AG20443 (cell line): Measurements from ENCODE around the gene SHC2.
"Not testable (repeated sequence)": the region's sequence is repeated elsewhere in the genome, so short reads cannot be mapped to it uniquely, and the experiment has no call there.

Experiments used
- DNase-seq: peaks from one replicate; pipeline ENCODE4 v3.0.0; 2012; ENCODE audit warnings: low spot score, mixed read lengths

Gene SHC2

DNA sequence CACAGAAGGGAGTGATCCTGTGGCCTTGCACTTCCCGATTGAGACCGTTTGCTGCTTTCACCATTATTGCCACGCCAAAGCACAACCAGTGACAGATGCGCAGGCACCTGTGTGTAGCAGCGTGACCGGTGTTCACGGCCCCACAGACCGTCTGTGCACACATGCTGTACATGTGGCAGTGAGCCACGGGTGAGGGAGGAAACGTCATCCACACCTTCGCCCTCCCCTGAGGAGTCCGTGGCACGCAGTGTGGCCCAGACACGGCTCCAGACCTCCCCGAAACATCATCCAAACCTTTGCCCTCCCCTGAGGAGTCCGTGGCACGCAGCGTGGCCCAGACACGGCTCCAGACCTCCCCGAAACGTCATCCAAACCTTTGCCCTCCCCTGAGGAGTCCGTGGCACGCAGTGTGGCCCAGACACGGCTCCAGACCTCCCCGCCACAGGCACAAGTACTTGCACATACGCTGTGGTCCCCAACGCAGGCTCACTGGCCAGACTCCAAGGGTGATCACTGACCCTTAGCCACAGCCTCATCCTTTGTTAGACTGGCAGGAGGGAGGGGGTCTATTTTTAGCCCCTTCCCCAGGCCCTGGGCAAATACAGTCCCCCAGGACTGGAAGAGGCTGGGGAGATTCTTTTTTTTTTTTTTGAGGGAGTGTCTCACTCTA, 7.9 kb upstream of the SHC2 start:
- no peak for DNase-seq

DNA sequence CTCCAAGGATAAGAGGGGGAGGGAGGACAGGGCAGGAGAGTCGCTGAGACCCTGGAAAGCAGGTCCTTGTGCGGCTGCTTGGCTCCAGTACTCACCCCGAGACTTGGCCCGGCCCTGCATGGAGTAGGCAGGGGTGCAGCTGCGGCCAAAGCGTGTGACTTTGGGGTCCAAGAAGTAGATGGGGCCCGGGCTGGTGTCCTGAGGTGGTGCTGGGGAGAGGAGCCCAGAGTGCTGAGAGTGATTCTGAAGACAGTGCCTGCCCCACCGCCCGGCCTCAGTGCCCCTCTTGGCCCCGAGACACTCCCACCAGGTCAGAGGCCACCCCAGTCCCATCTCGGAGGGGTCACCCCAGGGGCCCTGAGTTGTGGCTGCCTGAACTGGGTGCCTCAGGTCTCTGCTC, 6.7 kb upstream of the SHC2 start:
- DNase-seq = no peak

DNA sequence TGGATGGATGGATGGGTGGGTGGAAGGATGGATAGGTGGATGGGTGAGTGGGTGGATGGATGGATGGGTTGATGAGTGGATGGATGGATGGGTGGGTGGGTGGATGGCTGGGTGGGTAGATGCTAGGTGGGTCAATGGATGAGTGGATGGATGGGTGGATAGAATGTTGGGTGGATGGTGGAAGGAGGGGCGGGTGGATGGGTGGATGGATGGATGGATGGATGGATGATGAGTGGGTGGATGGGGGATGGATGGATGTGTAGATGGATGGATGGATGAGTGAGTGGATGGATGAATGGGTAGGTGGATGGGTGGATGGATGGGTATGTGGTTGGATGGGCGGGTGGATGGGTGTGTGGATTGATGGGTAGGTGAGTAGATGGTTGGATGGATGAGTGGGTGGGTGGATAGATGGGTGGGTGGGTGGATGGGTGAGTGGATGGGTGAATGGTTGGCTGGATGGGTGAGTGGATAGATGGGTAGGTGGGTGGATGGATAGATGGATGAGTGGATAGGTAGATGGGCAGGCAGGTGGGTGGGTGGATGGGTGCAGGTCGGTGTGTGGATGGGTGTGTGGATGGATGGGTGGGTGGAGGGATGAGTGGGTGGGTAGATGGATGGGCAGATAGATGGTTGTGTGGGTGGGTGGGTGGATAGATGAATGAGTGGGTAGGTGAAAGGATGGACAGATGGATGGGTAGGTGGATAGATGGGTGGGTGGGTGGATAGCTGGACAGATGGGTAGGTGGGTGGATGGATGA, 4.4 kb upstream of the SHC2 start:
- DNase-seq = no peak

DNA sequence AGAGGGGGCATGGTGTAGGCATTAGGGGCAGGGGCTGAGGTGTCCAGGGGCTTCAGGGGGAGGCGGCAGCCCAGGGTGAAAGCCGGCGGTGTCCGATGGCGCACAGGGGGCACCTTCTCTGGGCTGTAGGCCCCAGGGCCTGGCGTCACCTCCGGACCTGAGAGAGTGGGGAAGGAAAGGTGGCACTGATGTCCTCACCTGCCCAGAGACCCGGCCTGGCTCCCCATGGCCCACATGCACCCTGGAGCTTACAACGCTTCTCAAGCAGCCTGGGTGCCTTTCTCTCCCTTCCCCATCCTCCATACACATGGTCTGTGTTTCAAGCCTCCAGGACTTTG, 3.3 kb upstream of the SHC2 start:
- no peak for DNase-seq

DNA sequence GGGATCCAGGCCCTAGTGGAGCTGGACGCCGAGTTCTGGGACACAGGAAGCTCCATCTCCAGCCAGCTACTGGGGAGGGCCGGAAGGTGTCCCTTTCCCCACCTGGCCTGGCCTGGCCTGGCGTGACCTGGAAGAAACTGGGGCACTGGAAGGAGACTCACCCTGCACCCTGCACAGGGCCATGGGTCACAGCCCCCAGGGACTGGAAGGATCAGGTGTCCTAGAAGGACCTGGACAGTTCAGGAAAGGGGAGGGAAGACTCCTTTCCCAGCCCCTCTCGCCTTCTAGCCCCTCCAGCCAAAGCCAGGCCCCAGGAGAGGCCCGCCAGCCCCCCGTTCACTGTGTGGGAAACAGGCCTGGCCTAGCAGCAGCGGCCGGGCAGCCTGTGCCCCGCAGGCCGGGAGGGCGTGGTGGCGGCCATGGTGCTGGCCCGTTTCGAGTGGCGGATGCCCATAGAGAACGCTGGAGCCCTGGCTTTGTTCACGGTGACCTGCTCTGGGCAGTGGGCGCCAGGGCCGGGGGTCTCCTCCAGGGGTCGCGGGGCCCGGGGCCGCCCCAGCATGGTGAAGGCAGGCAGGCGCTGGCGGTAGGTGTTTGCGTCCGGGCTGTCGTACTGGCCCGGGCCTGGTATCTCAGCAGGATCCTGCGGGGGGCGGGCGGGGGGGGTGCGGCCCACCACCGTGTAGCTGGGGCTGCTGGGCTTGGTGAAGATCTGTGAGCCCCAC, 2.8 kb upstream of the SHC2 start:
- DNase-seq = no peak

DNA sequence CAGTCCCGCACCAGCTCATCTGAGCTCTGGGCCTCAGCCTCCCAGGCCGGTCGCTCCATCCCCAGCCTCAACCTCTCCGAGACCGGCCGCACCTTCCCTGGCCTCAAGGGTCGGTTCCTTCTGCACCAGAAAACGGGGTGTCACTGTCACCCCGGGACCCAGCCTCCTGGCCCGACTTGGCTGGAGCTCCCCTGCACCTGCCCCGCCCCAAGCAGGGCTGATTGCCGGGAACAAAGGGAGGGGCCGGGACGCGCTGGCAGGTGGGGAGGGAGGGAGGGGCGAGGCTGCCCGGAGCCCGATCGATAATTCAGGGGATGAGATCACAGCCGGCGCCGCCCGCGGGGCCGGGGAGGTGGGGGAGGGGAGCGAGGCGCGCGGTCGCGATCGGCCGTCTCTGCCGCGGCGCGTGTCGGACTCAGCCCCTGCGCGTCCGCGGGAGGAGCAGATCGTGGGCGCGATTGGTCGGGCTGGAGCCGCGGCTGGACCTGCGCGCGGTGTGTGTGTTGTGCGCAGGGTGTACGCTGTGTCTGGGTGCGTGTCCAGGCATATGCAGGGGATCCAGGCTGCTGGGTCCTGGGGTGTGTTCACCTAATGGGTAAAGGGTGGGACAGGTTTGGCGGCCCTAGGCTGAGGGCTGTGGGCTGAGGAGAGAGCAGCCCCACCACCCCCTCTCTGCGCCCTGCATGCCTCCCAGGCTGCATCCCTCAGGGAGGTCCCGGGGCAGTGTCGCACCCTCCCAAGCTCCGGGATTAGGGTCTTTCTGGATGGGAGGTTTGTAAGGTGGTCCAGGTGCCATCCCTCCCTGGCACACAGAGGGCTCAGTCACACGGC, 1.1 kb upstream of the SHC2 start:
- no peak for DNase-seq

DNA sequence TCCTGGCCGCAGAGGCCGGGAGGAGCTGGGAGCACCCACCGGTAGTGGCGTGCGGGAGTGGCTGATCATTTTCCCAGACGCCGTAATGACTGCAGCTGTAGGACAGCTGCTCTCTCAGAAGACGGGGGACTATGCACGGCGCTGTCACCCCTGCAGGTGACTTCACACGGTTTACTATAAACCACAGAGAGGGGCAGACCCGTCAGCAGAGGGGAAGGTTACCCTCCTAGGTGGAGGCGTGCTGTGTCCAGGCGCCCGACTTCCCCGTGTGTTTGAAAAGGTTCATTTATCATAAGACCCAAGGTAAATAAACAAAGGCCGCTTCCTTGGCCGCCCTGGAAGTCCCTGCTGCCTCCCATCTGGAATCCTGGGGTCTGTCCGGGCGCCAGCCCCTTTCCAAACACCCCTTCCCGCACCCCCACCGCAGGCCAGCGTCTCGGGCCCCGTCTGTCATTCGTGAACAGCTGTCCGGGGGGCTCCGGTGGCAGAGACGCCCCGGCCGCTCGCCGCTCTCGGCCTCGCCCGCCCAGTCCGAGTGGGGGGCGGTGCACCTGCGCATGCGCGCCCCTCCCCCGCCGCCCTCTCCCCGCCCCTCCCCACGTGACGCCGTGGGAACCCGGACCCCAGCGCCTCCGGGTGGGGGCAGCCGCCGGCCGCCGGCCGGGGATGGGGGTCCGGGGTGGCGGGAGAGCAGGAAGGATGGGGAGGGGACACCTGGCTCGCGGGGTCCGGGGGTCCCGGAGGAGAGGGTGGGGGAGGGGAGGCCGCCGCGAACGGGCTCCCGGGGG, 915 bp downstream of the SHC2 start:
- DNase-seq = peak; percentile 67

DNA sequence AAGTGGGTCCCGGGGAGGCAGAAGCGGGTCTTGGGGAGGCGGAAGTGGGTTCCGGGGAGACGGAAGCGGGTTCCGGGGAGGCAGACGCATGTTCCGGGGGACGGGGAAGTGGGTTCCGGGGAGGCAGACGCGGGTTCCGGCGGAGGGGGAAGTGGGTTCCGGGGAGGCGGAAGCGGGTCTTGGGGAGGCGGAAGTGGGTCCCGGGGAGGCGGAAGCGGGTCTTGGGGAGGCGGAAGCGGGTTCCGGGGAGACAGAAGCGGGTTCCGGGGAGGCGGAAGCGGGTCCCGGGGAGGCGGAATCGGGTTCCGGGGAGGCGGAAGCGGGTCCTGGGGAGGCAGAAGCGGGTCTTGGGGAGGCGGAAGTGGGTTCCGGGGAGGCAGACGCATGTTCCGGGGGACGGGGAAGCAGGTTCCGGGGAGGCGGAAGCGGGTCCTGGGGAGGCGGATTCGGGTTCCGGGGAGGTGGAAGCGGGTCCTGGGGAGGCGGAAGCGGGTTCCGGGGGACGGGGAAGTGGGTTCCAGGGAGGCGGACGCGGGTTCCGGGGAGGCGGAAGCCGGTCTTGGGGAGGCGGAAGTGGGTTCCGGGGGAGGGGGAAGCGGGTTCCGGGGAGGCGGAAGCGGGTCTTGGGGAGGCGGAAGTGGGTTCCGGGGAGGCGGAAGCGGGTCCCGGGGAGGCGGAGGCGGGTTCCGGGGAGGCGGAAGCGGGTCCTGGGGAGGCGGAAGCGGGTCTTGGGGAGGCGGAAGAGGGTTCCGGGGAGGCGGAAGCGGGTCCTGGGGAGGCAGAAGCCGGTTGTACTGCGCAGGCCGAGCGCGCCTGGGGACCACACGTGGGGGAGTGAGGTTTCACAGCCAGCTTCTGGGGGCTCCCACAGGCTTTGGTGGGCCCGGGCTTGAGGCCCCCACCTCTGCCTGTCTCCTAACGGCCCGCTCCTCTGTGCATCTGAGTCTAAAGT, 2.5 kb downstream of the SHC2 start:
- DNase-seq = no peak

DNA sequence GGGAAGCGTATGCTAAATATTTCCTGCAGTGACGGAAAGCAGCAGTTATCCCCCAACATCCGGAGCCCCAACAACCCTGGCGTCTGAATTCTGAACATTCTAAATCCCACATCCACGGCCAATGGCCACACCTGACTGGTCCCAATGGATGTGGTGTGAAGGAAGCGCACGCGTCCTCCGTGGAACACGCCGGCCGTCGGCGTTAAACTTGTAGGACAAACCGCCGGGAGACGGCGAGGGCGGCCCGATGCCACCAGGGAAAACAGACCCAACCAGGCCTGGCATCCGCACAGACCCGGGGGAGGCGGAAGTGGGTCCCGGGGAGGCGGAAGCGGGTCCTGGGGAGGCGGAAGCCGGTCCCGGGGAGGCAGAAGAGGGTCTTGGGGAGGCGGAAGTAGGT, 3.2 kb downstream of the SHC2 start:
- DNase-seq = no peak

DNA sequence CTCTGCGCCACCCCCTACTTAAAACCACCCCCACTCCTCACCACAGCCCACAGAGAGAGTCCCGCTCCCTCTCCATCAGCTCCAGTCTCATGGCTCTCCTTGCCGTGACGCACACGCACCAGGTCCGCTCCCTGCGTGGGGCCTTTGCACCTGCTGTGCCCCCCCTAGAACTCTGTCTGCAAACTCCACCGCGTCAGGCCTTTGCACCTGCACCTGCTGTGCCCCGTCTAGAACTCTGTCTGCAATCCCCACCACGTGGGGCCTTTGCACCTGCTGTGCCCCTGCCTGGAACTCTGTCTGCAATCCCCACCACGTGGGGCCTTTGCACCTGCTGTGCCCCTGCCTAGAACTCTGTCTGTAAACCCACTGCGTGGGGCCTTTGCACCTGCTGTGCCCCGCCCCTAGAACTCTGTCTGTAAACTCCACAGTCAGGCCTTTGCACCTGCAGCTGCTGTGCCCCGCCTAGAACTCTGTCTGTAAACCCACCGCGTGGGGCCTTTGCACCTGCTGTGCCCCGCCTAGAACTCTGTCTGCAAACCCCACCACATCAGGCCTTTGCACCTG, 4.2 kb downstream of the SHC2 start:
- no peak for DNase-seq

DNA sequence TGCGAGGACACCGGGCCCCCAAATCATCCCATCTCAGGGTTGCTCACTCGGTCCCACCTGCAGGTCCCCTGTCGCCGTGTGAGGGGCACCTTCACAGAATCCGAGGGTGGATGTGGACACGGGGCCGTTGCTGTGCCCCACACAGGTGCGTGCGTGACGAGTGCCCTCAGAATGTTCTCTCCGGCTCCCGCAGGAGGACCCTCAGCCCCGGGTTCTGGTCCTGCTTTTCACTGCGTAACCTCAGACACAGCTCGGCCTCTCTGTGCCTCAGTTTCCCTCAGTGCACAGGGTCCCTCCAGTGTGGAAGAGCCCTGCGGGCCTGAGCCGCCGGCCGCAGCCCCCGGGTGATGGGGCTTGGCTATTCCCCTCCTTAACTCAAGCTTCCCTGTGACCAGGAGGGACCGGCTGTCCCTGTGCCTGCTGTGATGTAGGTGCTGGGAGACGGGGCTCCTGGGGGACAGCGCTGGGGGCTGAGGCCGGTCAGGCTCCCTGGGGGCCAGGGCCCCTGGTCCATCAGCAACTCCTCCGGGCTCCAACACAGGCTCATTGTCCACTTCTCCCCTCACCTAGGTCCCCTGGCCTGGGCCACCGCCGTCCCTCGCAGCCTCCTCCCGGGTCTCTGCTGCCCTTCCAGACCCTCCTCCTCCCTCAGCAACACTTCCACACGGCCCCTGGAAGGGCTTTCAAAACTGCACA, 4.8 kb downstream of the SHC2 start:
- DNase-seq = no peak

DNA sequence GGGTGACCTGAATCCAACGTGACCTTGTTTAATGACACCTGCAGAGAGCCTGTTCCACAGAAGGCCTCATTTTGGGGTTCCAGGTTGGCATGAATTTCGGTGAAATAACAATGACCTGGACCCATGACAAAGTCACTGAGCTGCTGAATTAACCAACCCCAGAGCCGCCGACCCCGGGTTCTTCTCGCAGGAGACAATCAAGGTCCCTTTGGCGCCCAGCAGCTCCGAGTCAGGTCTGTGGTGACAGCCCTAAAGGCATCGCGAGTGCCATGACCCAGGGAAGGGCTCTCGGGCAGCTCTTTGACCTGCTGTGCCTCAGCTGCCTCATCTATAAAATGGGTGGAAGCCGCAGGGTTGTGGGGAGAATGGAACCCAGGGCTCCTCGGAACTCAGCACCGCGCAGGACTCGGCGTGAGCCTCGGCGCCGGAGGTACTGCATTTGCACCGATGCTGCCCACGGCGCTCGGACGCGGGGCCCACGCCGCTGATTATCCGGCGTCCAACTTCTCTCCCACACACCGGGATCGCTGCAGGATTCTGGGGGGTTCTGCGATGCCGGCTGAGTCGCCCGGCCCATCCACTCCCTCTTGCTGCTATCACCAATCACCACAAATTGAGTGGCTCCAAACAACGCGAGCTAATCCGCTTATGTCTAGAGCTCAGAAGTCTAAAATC, 5.7 kb downstream of the SHC2 start:
- no peak for DNase-seq

DNA sequence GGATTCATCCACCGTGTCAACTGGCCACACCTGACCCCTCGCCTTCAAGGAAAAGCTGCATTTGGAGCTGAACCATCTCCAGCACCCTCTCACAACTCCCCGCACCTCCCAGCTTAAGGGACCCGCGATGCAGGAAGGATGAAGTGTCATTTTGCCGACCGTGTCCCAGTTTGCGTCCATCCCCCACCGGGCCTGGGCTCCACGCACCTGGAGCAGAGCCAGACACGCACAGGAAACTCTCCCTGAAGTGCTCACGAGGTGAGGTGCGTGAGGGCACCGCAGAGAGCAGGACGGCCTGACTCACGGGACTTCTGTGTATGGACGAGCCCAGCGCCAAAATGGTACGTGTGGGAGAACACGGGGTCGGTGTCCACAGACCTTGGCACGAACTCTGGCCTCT, 7.2 kb downstream of the SHC2 start:
- DNase-seq = no peak

DNA sequence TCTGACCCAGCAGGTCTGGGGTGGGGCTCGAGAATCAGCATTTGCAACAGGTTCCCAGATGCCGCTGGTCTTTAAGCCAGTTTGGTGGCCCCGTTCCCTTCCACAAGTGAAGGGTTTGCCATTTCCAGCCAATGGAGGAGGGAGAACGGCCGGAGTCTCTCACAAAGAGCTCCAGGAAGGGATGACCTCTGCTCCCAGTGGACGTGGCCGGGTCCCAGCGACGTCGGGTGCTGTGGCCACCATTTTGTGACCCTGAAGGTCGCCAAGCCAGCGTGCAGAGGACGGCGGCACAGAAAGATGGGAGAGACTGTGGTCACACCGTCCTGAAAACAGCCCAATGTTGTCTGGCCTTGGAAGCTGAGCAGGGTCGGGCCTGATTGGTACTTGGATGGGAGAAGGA, 8.0 kb downstream of the SHC2 start:
- no peak for DNase-seq

DNA sequence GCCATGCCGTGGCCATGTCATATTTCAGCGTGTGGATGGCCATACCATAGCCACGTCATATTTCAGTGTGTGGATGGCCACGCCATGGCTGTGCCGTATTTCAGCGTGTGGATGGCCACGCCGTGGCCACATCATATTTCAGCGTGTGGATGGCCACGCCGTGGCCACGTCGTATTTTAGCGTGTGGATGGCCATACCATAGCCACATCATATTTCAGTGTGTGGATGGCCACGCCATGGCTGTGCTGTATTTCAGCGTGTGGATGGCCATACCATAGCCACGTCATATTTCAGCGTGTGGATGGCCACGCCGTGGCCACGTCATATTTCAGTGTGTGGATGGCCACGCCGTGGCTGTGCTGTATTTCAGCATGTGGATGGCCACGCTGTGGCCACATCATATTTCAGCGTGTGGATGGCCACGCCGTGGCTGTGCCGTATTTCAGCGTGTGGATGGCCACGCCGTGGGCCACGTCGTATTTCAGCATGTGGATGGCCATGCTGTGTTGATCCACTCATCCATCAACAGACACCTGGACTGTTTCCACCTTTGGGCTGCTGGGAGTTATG, 9.8 kb downstream of the SHC2 start:
- not testable (repeated sequence) for DNase-seq

DNA sequence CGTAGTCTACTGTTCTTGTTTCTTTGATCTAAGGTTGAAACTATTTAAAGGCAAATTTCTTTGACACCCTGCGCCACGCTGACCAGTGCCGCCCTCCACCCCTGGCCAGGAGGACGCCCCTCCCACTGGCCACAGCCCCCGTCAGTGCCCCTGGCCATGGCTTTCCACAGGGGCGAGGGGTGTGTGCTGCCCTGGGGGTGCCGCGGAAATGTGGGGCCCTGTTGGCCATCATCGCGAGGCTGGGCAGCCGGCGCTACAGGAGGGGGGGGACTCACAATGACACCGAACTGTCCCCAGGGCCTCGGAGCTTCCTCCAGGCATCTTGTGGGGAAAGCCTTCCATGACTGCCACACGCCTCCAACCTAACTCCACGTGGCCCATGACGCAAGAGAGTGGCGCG, 10.9 kb downstream of the SHC2 start:
- DNase-seq = no peak

DNA sequence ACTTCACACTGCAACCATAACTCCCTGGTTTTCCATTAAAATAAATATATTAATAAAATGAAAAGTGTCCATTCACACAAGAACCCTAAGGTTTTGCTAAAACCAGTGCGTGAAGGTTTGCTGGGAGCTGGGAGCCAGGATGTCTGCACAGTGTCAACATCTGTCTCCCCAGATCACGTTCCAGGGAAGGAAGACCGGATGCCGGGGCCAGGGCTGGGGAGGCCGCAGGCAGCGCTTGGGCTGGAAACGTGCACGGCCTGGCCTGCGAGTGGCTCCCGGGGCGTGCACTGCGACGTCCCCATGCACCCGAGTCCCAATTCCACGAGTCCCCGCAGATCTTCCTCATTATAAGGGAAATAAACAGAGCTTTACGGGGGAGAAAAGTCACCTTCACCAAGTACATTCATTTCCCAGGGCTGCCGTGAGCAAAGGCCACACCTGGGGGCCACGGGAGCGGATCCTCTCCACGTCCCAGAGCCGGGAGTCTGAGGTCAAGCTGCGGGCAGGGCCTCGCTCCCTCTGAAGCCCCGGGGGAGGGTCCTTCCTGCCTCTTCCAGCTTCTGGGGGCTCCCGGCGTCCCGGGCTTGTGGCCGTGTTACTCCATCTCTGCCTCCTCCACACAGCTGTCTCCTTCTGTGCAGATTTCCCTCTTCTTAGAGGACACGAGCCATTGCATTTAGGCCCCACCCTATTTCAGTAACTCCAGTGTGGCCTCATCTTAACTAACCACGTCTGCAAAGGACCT, 12.8 kb downstream of the SHC2 start:
- DNase-seq = peak; percentile 53

DNA sequence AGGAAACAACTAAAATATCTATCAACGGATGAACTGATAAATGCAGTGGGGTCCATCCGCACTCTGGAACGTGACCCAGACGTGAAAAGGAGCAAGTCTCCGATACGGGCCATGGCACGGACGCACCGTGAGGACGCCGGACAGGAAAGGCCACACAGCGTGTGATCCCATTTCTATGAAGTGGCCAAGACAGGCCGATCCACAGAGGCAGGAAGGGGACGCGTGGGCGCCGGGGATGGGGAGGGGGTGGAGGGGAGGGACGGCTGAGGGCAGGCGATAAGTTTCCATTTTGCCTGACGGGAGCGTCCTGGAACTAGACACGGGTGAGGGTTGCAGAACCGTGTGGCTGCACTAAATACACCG, 13.8 kb downstream of the SHC2 start:
- DNase-seq = no peak
